Prostate gland (tissue), 2 donors: Measurements from ENCODE around the gene MEGF9.

Experiments
- CTCF ChIP-seq, 4 experiments: fragments of 200-600 bp in 2 of 4; fragments of 450-650 bp in 2 of 4; sonication (generic) in 2 of 4; IDR thresholded peaks; 1 replicate in 3 of 4; 2 replicates in 1 of 4; pipeline ENCODE4 v1.5.1; 2016 to 2019; ENCODE audit warnings: antibody characterized with exemption in 4 of 4, mild to moderate bottlenecking in 2 of 4, moderate library complexity in 2 of 4
- POLR2A ChIP-seq: fragments of 450-650 bp; IDR thresholded peaks from one replicate; pipeline ENCODE4 v1.6.1; 2016; ENCODE audit warnings: antibody characterized with exemption, mild to moderate bottlenecking

GRCh38 chr9:120702075-120702474 is 12.2 kb downstream of the MEGF9 start:
- TF ChIP-seq POLR2A (no peak), CTCF (IDR thresholded peaks at IDR 0.05) (no peak)
